ENCODE data around the gene HTRA2. TPM values are rescaled to one million over a fixed set of nuclear protein-coding genes. Genes with fewer than 3 reads are reported as not detected.

Gene HTRA2
- total and polyA plus RNA-seq, 9 of the 15 experiments (the other 6 are each of a cell fraction or from before 2014, with no cell fraction given), result 54.2 to 71.2 (median 65.8) TPM

GRCh38 chr2:74503506-74504475 is 25.9 kb upstream of the HTRA2 start (continued):
- 0 out of 2 replicates have a peak, but pooled peaks have one; percentile 2 for TF ChIP-seq CBFB (CRISPR knock-in tag; IDR thresholded peaks at IDR 0.05)
- peak; percentile 36; the same call in 1 of the 2 replicates for TF ChIP-seq ZNF592 (IDR thresholded peaks at IDR 0.05)
- TF ChIP-seq FOXM1 (IDR thresholded peaks at IDR 0.05; ENCODE audit: low read depth), result no peak
- no peak for TF ChIP-seq FOXM1 (CRISPR knock-in tag; IDR thresholded peaks at IDR 0.05; ENCODE audit: low read depth)
- no peak for TF ChIP-seq ZNF431 (CRISPR knock-in tag; IDR thresholded peaks at IDR 0.05)
- TF ChIP-seq ZNF57 (CRISPR knock-in tag; IDR thresholded peaks at IDR 0.05), result no peak

Data from K562 (cell line).